Osteoblast (primary cell): Measurements from ENCODE around the gene RAPGEF1. TPM values are rescaled to one million over a fixed set of nuclear protein-coding genes. Genes with fewer than 3 reads are reported as not detected.
A peak's percentile ranks its signal among the peaks of the same experiment; 100 is the strongest.

Experiments
- DNase-seq: peaks from one replicate; pipeline ENCODE4 v3.0.0; 2011; ENCODE audit warnings: low spot score, mixed read lengths; ENCODE audit not compliant: insufficient read length; ENCODE audit errors: missing footprints
- H2AFZ ChIP-seq: 2 replicates; pipeline ENCODE4 v1.6.0; 2011; ENCODE audit warnings: mild to moderate bottlenecking, low read length
- H3K27ac ChIP-seq: 2 replicates; pipeline ENCODE4 v1.5.1; 2011; ENCODE audit warnings: mild to moderate bottlenecking, low read depth, low read length, moderate library complexity
- H3K27me3 ChIP-seq: 2 replicates; pipeline ENCODE4 v1.6.0; 2012; ENCODE audit warnings: mild to moderate bottlenecking, control low read depth, inconsistent platforms, low read length, moderate library complexity; ENCODE audit not compliant: insufficient read depth
- H3K36me3 ChIP-seq: 2 replicates; pipeline ENCODE4 v1.5.1; 2011; ENCODE audit warnings: mild to moderate bottlenecking, low read length, control low read depth, moderate library complexity; ENCODE audit not compliant: insufficient read depth
- H3K4me1 ChIP-seq: 2 replicates; pipeline ENCODE4 v1.5.1; 2011; ENCODE audit warnings: mild to moderate bottlenecking, low read length, control low read depth, moderate library complexity; ENCODE audit not compliant: insufficient read depth
- H3K4me2 ChIP-seq: 2 replicates; pipeline ENCODE4 v1.6.0; 2011; ENCODE audit warnings: mild to moderate bottlenecking, low read length; ENCODE audit not compliant: insufficient read depth
- H3K4me3 ChIP-seq: fragments of 200-600 bp; sonication (generic); 3 replicates; pipeline ENCODE4 v1.5.1; 2012; ENCODE audit warnings: mild to moderate bottlenecking, low read length, inconsistent platforms; ENCODE audit not compliant: insufficient read depth
- H3K79me2 ChIP-seq: 2 replicates; pipeline ENCODE4 v1.6.0; 2012; ENCODE audit warnings: mild to moderate bottlenecking, low read length, control low read depth, inconsistent platforms; ENCODE audit not compliant: insufficient read depth
- H3K9me3 ChIP-seq: 2 replicates; pipeline ENCODE4 v1.5.1; 2011; ENCODE audit warnings: low read depth, low read length, control low read depth
- H4K20me1 ChIP-seq: 2 replicates; pipeline ENCODE4 v1.6.0; 2012; ENCODE audit warnings: mild to moderate bottlenecking, low read length, control low read depth; ENCODE audit not compliant: insufficient read depth
- CTCF ChIP-seq: IDR thresholded peaks from 2 replicates; pipeline ENCODE4 v1.5.1; 2011; ENCODE audit warnings: mild to moderate bottlenecking, low read depth, low read length, moderate library complexity; ENCODE audit errors: extremely low read depth
- total RNA-seq: library from RNA; depleted of rRNA; stranded (reverse); fragments of >200 nt; gene quantifications from 2 replicates; pipeline ENCODE4 v1.2.3, GENCODE V29; 2012

RAPGEF1 gene
- total RNA-seq, 1 donor: 34.7 TPM

GRCh38 chr9:131574730-131575640 is 164.9 kb downstream of the RAPGEF1 start:
- no peak for TF ChIP-seq CTCF
- H2AFZ ChIP-seq: no peak overlapping the region
- no peaks in the 10 kb centered on the region for H3K79me2 ChIP-seq
- H3K4me1 ChIP-seq: no peaks in the 10 kb centered on the region
- H3K27ac ChIP-seq: no peak overlapping the region
- H3K36me3 ChIP-seq: no peaks in the 10 kb centered on the region
- no peak overlapping the region for H3K4me2 ChIP-seq
- peak; percentile 55 for DNase-seq
- no peaks in the 10 kb centered on the region for H3K9me3 ChIP-seq
- H3K27me3 ChIP-seq: no peaks in the 10 kb centered on the region
- no peaks in the 10 kb centered on the region for H4K20me1 ChIP-seq
- H3K4me3 ChIP-seq: no peak overlapping the region

DNA sequence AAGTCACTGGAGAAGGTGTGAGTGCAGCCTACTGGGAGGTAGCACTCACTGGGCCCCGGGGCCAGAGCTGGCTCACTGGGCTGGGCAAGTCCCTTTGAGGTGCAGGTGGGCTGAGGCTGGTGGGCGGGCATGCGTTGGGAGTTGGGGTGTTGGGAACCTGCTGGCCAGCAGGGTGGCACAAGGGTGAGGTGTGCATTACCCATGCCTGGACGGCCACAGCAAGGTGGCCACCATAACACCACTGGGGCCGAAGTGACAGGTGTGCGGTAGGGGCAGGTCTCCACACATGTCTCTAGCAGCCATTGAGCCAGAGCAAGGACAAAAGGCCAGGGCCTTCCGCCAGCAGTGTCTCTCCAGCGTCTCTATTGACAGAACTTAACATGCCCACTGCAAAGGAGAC is 172.0 kb downstream of the RAPGEF1 start:
- Histone ChIP-seq H3K27me3 (no peaks in the 10 kb centered on the region), H3K4me2 (no peak overlapping the region), H3K4me1 (no peaks in the 10 kb centered on the region), H3K9me3 (no peaks in the 10 kb centered on the region), H4K20me1 (no peaks in the 10 kb centered on the region), H3K36me3 (no peaks in the 10 kb centered on the region), H3K27ac (no peak overlapping the region), H3K4me3 (no peak overlapping the region), H3K79me2 (no peaks in the 10 kb centered on the region), H2AFZ (no peak overlapping the region)
- DNase-seq: peak; percentile 43
- no peak for TF ChIP-seq CTCF

DNA sequence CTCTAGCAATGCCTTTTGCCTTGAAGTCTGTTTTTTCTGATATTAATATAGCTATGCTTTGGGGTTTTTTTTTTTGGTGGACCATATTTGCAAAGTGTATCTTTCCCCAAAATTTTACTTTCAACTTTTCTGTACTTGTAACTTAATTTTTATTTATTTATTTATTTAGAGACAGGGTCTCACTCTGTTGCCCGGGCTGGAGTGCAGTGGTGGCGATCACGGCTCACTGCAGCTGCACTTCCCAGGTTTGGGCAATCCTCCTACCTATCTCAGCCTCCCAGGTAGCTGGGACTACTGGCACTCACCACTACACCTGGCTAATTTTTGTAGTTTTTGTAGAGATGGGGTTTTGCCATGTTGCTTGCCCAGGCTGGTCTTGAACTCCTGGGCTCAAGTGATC is 173.7 kb downstream of the RAPGEF1 start:
- no peak for TF ChIP-seq CTCF
- DNase-seq: no peak
- H3K27ac ChIP-seq: no peak overlapping the region
- no peak overlapping the region for H2AFZ ChIP-seq
- H4K20me1 ChIP-seq: no peaks in the 10 kb centered on the region
- H3K4me1 ChIP-seq: peaks cover 4% of the 10 kb centered on the region
- no peak overlapping the region for H3K4me3 ChIP-seq
- H3K4me2 ChIP-seq: no peak overlapping the region
- no peaks in the 10 kb centered on the region for H3K9me3 ChIP-seq
- H3K79me2 ChIP-seq: no peaks in the 10 kb centered on the region
- no peaks in the 10 kb centered on the region for H3K36me3 ChIP-seq
- no peaks in the 10 kb centered on the region for H3K27me3 ChIP-seq

DNA sequence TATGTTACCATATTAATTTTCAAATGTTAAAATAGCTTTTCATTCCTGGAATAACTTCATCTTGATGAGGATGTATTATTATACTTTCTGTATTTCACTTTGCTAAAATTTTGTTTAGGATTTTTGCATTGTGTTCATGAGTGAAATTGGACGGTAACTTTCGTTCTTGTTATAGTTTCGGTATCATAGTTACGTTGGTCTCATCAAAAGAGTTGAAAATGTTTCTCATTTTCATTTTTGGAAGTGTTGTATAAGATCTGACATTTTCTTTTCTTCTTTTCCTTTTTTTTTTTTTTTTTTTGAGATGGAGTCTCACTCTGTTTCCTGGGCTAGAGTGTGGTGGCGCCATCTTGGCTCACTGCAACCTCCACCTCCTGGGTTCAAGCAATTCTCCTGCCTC is 174.5 kb downstream of the RAPGEF1 start:
- Histone ChIP-seq H3K27me3 (no peaks in the 10 kb centered on the region), H3K4me1 (peaks cover 4% of the 10 kb centered on the region), H3K9me3 (no peaks in the 10 kb centered on the region), H3K4me2 (no peak overlapping the region), H3K79me2 (no peaks in the 10 kb centered on the region), H3K27ac (no peak overlapping the region), H4K20me1 (no peaks in the 10 kb centered on the region), H2AFZ (no peak overlapping the region), H3K4me3 (no peak overlapping the region), H3K36me3 (no peaks in the 10 kb centered on the region)
- no peak for TF ChIP-seq CTCF
- no peak for DNase-seq
